ENCODE results near the gene LACRT.
A peak's percentile ranks its signal among the peaks of the same experiment; 100 is the strongest.

DNA sequence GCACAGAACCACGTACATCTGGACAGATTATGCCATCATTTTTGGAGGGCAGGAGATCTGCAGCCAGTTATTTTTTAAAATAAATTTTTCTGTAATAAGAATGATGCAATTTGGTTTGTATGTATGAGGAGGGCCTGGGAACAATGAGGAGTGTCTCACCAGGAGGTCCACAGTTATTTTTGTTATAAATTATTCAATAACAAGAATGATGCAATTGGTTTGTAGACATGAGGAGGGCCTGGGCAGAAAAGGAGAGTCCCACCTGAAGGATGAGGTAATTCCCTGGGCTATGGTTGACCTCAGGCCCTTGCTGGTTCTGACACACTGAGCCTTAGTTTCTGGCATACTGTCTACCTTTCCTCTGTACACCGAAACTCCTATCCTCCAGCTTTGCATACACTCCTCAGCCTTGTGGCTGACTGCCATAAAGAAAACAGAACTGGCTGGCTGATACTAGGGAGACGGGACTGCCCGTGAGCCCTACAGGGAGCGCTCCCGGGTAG lies 22.5 kb upstream of the LACRT start:
- TF ChIP-seq, protein P1, sequence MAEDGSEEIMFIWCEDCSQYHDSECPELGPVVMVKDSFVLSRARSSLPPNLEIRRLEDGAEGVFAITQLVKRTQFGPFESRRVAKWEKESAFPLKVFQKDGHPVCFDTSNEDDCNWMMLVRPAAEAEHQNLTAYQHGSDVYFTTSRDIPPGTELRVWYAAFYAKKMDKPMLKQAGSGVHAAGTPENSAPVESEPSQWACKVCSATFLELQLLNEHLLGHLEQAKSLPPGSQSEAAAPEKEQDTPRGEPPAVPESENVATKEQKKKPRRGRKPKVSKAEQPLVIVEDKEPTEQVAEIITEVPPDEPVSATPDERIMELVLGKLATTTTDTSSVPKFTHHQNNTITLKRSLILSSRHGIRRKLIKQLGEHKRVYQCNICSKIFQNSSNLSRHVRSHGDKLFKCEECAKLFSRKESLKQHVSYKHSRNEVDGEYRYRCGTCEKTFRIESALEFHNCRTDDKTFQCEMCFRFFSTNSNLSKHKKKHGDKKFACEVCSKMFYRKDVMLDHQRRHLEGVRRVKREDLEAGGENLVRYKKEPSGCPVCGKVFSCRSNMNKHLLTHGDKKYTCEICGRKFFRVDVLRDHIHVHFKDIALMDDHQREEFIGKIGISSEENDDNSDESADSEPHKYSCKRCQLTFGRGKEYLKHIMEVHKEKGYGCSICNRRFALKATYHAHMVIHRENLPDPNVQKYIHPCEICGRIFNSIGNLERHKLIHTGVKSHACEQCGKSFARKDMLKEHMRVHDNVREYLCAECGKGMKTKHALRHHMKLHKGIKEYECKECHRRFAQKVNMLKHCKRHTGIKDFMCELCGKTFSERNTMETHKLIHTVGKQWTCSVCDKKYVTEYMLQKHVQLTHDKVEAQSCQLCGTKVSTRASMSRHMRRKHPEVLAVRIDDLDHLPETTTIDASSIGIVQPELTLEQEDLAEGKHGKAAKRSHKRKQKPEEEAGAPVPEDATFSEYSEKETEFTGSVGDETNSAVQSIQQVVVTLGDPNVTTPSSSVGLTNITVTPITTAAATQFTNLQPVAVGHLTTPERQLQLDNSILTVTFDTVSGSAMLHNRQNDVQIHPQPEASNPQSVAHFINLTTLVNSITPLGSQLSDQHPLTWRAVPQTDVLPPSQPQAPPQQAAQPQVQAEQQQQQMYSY (CRISPR knock-in tag; IDR thresholded peaks at IDR 0.05): no peak
- TF ChIP-seq SUZ12 (IDR thresholded peaks at IDR 0.05; ENCODE audit: low read depth, low read length): no peak
- TF ChIP-seq ZC3H13 (CRISPR knock-in tag; IDR thresholded peaks at IDR 0.05): no peak
- no peak for TF ChIP-seq TCF12 (IDR thresholded peaks at IDR 0.05)
- no peak for TF ChIP-seq TCF12 (CRISPR knock-in tag; IDR thresholded peaks at IDR 0.05)
- TF ChIP-seq, protein P2, sequence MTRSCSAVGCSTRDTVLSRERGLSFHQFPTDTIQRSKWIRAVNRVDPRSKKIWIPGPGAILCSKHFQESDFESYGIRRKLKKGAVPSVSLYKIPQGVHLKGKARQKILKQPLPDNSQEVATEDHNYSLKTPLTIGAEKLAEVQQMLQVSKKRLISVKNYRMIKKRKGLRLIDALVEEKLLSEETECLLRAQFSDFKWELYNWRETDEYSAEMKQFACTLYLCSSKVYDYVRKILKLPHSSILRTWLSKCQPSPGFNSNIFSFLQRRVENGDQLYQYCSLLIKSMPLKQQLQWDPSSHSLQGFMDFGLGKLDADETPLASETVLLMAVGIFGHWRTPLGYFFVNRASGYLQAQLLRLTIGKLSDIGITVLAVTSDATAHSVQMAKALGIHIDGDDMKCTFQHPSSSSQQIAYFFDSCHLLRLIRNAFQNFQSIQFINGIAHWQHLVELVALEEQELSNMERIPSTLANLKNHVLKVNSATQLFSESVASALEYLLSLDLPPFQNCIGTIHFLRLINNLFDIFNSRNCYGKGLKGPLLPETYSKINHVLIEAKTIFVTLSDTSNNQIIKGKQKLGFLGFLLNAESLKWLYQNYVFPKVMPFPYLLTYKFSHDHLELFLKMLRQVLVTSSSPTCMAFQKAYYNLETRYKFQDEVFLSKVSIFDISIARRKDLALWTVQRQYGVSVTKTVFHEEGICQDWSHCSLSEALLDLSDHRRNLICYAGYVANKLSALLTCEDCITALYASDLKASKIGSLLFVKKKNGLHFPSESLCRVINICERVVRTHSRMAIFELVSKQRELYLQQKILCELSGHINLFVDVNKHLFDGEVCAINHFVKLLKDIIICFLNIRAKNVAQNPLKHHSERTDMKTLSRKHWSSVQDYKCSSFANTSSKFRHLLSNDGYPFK (CRISPR knock-in tag; IDR thresholded peaks at IDR 0.05; ENCODE audit: borderline replicate concordance): no peak
- TF ChIP-seq, protein P3, sequence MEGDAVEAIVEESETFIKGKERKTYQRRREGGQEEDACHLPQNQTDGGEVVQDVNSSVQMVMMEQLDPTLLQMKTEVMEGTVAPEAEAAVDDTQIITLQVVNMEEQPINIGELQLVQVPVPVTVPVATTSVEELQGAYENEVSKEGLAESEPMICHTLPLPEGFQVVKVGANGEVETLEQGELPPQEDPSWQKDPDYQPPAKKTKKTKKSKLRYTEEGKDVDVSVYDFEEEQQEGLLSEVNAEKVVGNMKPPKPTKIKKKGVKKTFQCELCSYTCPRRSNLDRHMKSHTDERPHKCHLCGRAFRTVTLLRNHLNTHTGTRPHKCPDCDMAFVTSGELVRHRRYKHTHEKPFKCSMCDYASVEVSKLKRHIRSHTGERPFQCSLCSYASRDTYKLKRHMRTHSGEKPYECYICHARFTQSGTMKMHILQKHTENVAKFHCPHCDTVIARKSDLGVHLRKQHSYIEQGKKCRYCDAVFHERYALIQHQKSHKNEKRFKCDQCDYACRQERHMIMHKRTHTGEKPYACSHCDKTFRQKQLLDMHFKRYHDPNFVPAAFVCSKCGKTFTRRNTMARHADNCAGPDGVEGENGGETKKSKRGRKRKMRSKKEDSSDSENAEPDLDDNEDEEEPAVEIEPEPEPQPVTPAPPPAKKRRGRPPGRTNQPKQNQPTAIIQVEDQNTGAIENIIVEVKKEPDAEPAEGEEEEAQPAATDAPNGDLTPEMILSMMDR (CRISPR knock-in tag; IDR thresholded peaks at IDR 0.05): no peak
- 0 out of 2 replicates have a peak, but pooled peaks have one; percentile 3 for TF ChIP-seq ATF7 (IDR thresholded peaks at IDR 0.05)
- no peak for TF ChIP-seq ATF7 (CRISPR knock-in tag; IDR thresholded peaks at IDR 0.05)
- TF ChIP-seq TBP (CRISPR knock-in tag; IDR thresholded peaks at IDR 0.05): no peak
- TF ChIP-seq HNRNPLL (IDR thresholded peaks at IDR 0.05; ENCODE audit: low read depth, low read length, poor library complexity, severe bottlenecking): no peak
